Neuronal stem cell (in vitro differentiated cells): ENCODE results near the gene GNPTAB.

Experiments used
- DNase-seq: peaks from one replicate; pipeline ENCODE4 v3.0.0-alpha.2; 2013; ENCODE audit warnings: low spot score
- H2AFZ ChIP-seq: one replicate; pipeline ENCODE4 v1.6.1; 2013; ENCODE audit warnings: mild to moderate bottlenecking, low read length, inconsistent platforms
- H2AK5ac ChIP-seq: 2 replicates; pipeline ENCODE4 v1.6.1; 2013; ENCODE audit warnings: low read depth, mild to moderate bottlenecking, inconsistent platforms, low read length, moderate library complexity, mixed read lengths
- H2BK120ac ChIP-seq: 2 replicates; pipeline ENCODE4 v1.6.1; 2013; ENCODE audit warnings: low read depth, mild to moderate bottlenecking, inconsistent platforms, low read length, moderate library complexity, mixed read lengths
- H2BK12ac ChIP-seq: one replicate; pipeline ENCODE4 v1.6.1; 2013; ENCODE audit warnings: low read length, inconsistent platforms
- H2BK15ac ChIP-seq: 2 replicates; pipeline ENCODE4 v1.6.1; 2013; ENCODE audit warnings: mild to moderate bottlenecking, low read length, inconsistent platforms, mixed read lengths
- H2BK5ac ChIP-seq: one replicate; pipeline ENCODE4 v1.6.1; 2013; ENCODE audit warnings: inconsistent platforms, mild to moderate bottlenecking, low read length, moderate library complexity
- H3K14ac ChIP-seq: one replicate; pipeline ENCODE4 v1.6.1; 2013; ENCODE audit warnings: low read length, inconsistent platforms
- H3K18ac ChIP-seq: 2 replicates; pipeline ENCODE4 v1.6.1; 2013; ENCODE audit warnings: low read length, inconsistent platforms
- H3K23ac ChIP-seq: 2 replicates; pipeline ENCODE4 v1.6.1; 2013; ENCODE audit warnings: low read depth, mild to moderate bottlenecking, mixed read lengths, low read length, inconsistent platforms; ENCODE audit not compliant: poor library complexity
- H3K27ac ChIP-seq: replicated peaks from 3 replicates; pipeline ENCODE4 v1.5.1; 2013; ENCODE audit warnings: low read length, inconsistent platforms
- H3K27me3 ChIP-seq, 3 experiments: 2 replicates each; pipeline ENCODE4 v1.6.1; 2013; ENCODE audit warnings: low read length in 3 of 3, mild to moderate bottlenecking in 2 of 3, inconsistent platforms in 1 of 3, low read depth in 1 of 3, mixed read lengths in 1 of 3, moderate library complexity in 1 of 3; ENCODE audit not compliant: control insufficient read depth in 3 of 3, insufficient read depth in 3 of 3
- H3K36me3 ChIP-seq, 2 donors: replicated peaks in 1 of 2; 2 replicates each; pipeline ENCODE4 v1.6.1; 2013; ENCODE audit warnings: low read length in 2 of 2; ENCODE audit not compliant: control insufficient read depth in 2 of 2, insufficient read depth in 2 of 2
- H3K4ac ChIP-seq: 2 replicates; pipeline ENCODE4 v1.6.1; 2013; ENCODE audit warnings: inconsistent platforms, mild to moderate bottlenecking, low read length, moderate library complexity
- H3K4me1 ChIP-seq, 2 donors: 1 replicate in 1 of 2; 2 replicates in 1 of 2; pipeline ENCODE4 v1.6.1; 2013; ENCODE audit warnings: low read length in 2 of 2, low read depth in 1 of 2; ENCODE audit not compliant: control insufficient read depth in 2 of 2, insufficient read depth in 1 of 2
- H3K4me2 ChIP-seq: one replicate; pipeline ENCODE4 v1.6.1; 2013; ENCODE audit warnings: mild to moderate bottlenecking, low read length, inconsistent platforms; ENCODE audit not compliant: insufficient read depth, poor library complexity, severe bottlenecking
- H3K4me3 ChIP-seq, 2 donors: 2 replicates each; pipeline ENCODE4 v1.5.1; 2013; ENCODE audit warnings: low read length in 2 of 2, mild to moderate bottlenecking in 2 of 2, inconsistent platforms in 1 of 2, moderate library complexity in 1 of 2
- H3K79me1 ChIP-seq: one replicate; pipeline ENCODE4 v1.6.1; 2013; ENCODE audit warnings: low read depth, mild to moderate bottlenecking, inconsistent platforms, low read length, moderate library complexity
- H3K9ac ChIP-seq: one replicate; pipeline ENCODE4 v1.6.1; 2013; ENCODE audit warnings: mild to moderate bottlenecking, low read depth, low read length, inconsistent platforms; ENCODE audit not compliant: poor library complexity
- H3K9me3 ChIP-seq, 2 donors: replicated peaks in 1 of 2; 2 replicates each; pipeline versions ENCODE3 to v1.6.1; 2013; ENCODE audit warnings: low read length in 2 of 2, mild to moderate bottlenecking in 2 of 2, inconsistent platforms in 1 of 2, low read depth in 1 of 2, mixed read lengths in 1 of 2, moderate library complexity in 1 of 2; ENCODE audit not compliant: control insufficient read depth in 2 of 2, insufficient read depth in 1 of 2
- H4K8ac ChIP-seq: one replicate; pipeline ENCODE4 v1.6.1; 2013; ENCODE audit warnings: low read depth, mild to moderate bottlenecking, inconsistent platforms, low read length, moderate library complexity
- H4K91ac ChIP-seq: one replicate; pipeline ENCODE4 v1.6.1; 2013; ENCODE audit warnings: low read length, low read depth, mild to moderate bottlenecking, inconsistent platforms; ENCODE audit not compliant: poor library complexity
- WGBS, 2 donors: extraction: QIAGEN DNeasy Blood & Tissue Kit; methylation state at CpG; one replicate each; pipeline ENCODE4 v1.1.7; 2013; ENCODE audit warnings: missing lambda C conversion rate in 2 of 2, mixed read lengths in 1 of 2; ENCODE audit not compliant: insufficient read length in 2 of 2, insufficient replicate concordance in 1 of 2; ENCODE audit errors: extremely low coverage in 2 of 2; 5-methylcytosine and 5-hydroxymethylcytosine counted together

GNPTAB gene

GRCh38 chr12:101713059-101713682 lies 117.6 kb downstream of the GNPTAB start:
- H3K4me2 ChIP-seq, result no peak overlapping the region
- no peaks in the 10 kb centered on the region for H3K79me1 ChIP-seq
- no peak overlapping the region for H2BK12ac ChIP-seq
- H4K91ac ChIP-seq, result no peak overlapping the region
- H2AFZ ChIP-seq, result peak overlapping the region; percentile 67
- no peaks in the 10 kb centered on the region for H3K9me3 ChIP-seq
- no CpG with 5 or more reads among the region's 5 CpGs for WGBS, 2 donors
- no peak overlapping the region for H3K14ac ChIP-seq
- H4K8ac ChIP-seq, result no peak overlapping the region
- H3K4me1 ChIP-seq, result peaks cover 4 to 11% of the 10 kb centered on the region in 2 donors
- no peak overlapping the region for H3K9ac ChIP-seq
- no peak overlapping the region for H2BK120ac ChIP-seq
- H3K23ac ChIP-seq, result no peak overlapping the region
- H3K18ac ChIP-seq, result no peak overlapping the region
- no peak overlapping the region for H3K4ac ChIP-seq
- H2BK5ac ChIP-seq, result no peak overlapping the region
- no peaks in the 10 kb centered on the region for H3K27me3 ChIP-seq
- no peak overlapping the region for H2BK15ac ChIP-seq
- H3K4me3 ChIP-seq, result peak overlapping the region; percentile 32 to 34
- no peaks in the 10 kb centered on the region for H3K36me3 ChIP-seq
- peak; percentile 11 for DNase-seq
- H2AK5ac ChIP-seq, result no peak overlapping the region
- no peak overlapping the region for H3K27ac ChIP-seq

- WGBS, 2 donors, result no CpG with 5 or more reads among the region's 4 CpGs
- Histone ChIP-seq H2BK120ac (no peak overlapping the region), H2AK5ac (no peak overlapping the region), H3K27ac (no peak overlapping the region), H2AFZ (no peak overlapping the region), H4K8ac (no peak overlapping the region), H3K9me3 (no peaks in the 10 kb centered on the region), H3K79me1 (no peaks in the 10 kb centered on the region), H3K9ac (no peak overlapping the region), H2BK15ac (no peak overlapping the region), H3K23ac (no peak overlapping the region), H3K18ac (no peak overlapping the region), H3K4me3 (no peak overlapping the region), H3K27me3 (no peaks in the 10 kb centered on the region), H2BK5ac (no peak overlapping the region), H3K4me2 (no peak overlapping the region), H3K36me3 (no peaks in the 10 kb centered on the region), H4K91ac (no peak overlapping the region), H3K4ac (no peak overlapping the region), H3K14ac (no peak overlapping the region), H2BK12ac (no peak overlapping the region), H3K4me1 (peaks cover 4 to 11% of the 10 kb centered on the region in 2 donors)
- DNase-seq, result no peak
These were observed 120.5 kb downstream of the GNPTAB start for GRCh38 chr12:101710288-101710687.

- DNase-seq, result no peak
- Histone ChIP-seq H2BK15ac (no peak overlapping the region), H3K9ac (no peak overlapping the region), H2BK5ac (no peak overlapping the region), H3K79me1 (no peaks in the 10 kb centered on the region), H2BK12ac (no peak overlapping the region), H3K23ac (no peak overlapping the region), H3K14ac (no peak overlapping the region), H3K18ac (no peak overlapping the region), H4K8ac (no peak overlapping the region), H2BK120ac (no peak overlapping the region), H3K27ac (no peak overlapping the region), H3K4ac (no peak overlapping the region), H2AFZ (no peak overlapping the region), H3K36me3 (no peaks in the 10 kb centered on the region), H2AK5ac (no peak overlapping the region), H3K9me3 (no peaks in the 10 kb centered on the region), H3K4me2 (no peak overlapping the region), H4K91ac (no peak overlapping the region), H3K4me1 (no peaks in the 10 kb centered on the region), H3K27me3 (no peaks in the 10 kb centered on the region), H3K4me3 (no peak overlapping the region)
These were observed 123.5 kb downstream of the GNPTAB start for GRCh38 chr12:101707131-101707782.

GRCh38 chr12:101706403-101706802 lies 124.4 kb downstream of the GNPTAB start:
- Histone ChIP-seq H3K4ac (no peak overlapping the region), H2AK5ac (no peak overlapping the region), H2BK120ac (no peak overlapping the region), H3K14ac (no peak overlapping the region), H4K8ac (no peak overlapping the region), H3K36me3 (no peaks in the 10 kb centered on the region), H4K91ac (no peak overlapping the region), H3K4me1 (no peaks in the 10 kb centered on the region), H2BK15ac (no peak overlapping the region), H3K9me3 (no peaks in the 10 kb centered on the region), H3K18ac (no peak overlapping the region), H3K79me1 (no peaks in the 10 kb centered on the region), H2AFZ (no peak overlapping the region), H3K27me3 (no peaks in the 10 kb centered on the region), H3K9ac (no peak overlapping the region), H3K4me3 (no peak overlapping the region), H3K27ac (no peak overlapping the region), H3K23ac (no peak overlapping the region), H2BK5ac (no peak overlapping the region), H3K4me2 (no peak overlapping the region), H2BK12ac (no peak overlapping the region)
- no CpG with 5 or more reads among the region's 1 CpG for WGBS, 2 donors
- DNase-seq, result no peak
